Chondrocyte (in vitro differentiated cells): ENCODE data around the gene HDGFL2. TPM values are rescaled to one million over a fixed set of nuclear protein-coding genes. Genes with fewer than 3 reads are reported as not detected.
A peak's percentile ranks its signal among the peaks of the same experiment; 100 is the strongest.

Experiments
- DNase-seq: peaks from one replicate; pipeline ENCODE4 v3.0.0; 2021; ENCODE audit warnings: mixed read lengths, low spot score
- H3K27ac Mint-ChIP-seq: one replicate; pipeline ENCODE4 v1.8.0; 2021; ENCODE audit warnings: mild to moderate bottlenecking, moderate library complexity, mixed read lengths; ENCODE audit not compliant: unreplicated experiment
- H3K27me3 Mint-ChIP-seq: 2 replicates; pipeline ENCODE4 v1.8.0; 2021; ENCODE audit warnings: low read depth, mixed read lengths
- H3K36me3 Mint-ChIP-seq: 2 replicates; pipeline ENCODE4 v1.8.0; 2021; ENCODE audit warnings: low read depth, mixed read lengths
- H3K4me1 Mint-ChIP-seq: 2 replicates; pipeline ENCODE4 v1.8.0; 2021; ENCODE audit warnings: low read depth, mild to moderate bottlenecking, mixed read lengths
- H3K4me3 Mint-ChIP-seq: one replicate; pipeline ENCODE4 v1.8.0; 2021; ENCODE audit warnings: mild to moderate bottlenecking, moderate library complexity, mixed read lengths; ENCODE audit not compliant: unreplicated experiment
- H3K9me3 Mint-ChIP-seq: 2 replicates; pipeline ENCODE4 v1.8.0; 2021; ENCODE audit warnings: low read depth, mixed read lengths
- CTCF ChIP-seq: fragments of 200-600 bp; sonication (generic); IDR thresholded peaks from 2 replicates; pipeline ENCODE4 v1.5.0; 2021; ENCODE audit warnings: antibody characterized with exemption, mild to moderate bottlenecking, moderate library complexity
- total RNA-seq: library from RNA; stranded (reverse); gene quantifications from 3 replicates; pipeline ENCODE4 v1.2.1, GENCODE V29; 2021

Gene HDGFL2
- total RNA-seq, 1 donor from 2014 or later: 50.0 TPM

GRCh38 chr19:4477034-4477801, 5.1 kb downstream of the HDGFL2 start:
- H3K27ac Mint-ChIP-seq: no peak overlapping the region
- H3K27me3 Mint-ChIP-seq: no peaks in the 10 kb centered on the region
- H3K4me1 Mint-ChIP-seq: peaks cover 16% of the 10 kb centered on the region
- TF ChIP-seq CTCF: no peak
- no peaks in the 10 kb centered on the region for H3K9me3 Mint-ChIP-seq
- peaks cover 5% of the 10 kb centered on the region for H3K36me3 Mint-ChIP-seq
- DNase-seq: peak; percentile 58
- no peak overlapping the region for H3K4me3 Mint-ChIP-seq

- Mint-ChIP-seq H3K4me3 (no peak overlapping the region), H3K27ac (no peak overlapping the region), H3K36me3 (peaks cover 11% of the 10 kb centered on the region), H3K27me3 (no peaks in the 10 kb centered on the region), H3K9me3 (no peaks in the 10 kb centered on the region), H3K4me1 (no peaks in the 10 kb centered on the region)
- TF ChIP-seq CTCF: no peak
- DNase-seq: no peak
Observed at GRCh38 chr19:4482721-4483364, 10.7 kb downstream of the HDGFL2 start.

GRCh38 chr19:4483385-4483784, 11.3 kb downstream of the HDGFL2 start:
- H3K27ac Mint-ChIP-seq: peak overlapping the region; percentile 34
- no peaks in the 10 kb centered on the region for H3K9me3 Mint-ChIP-seq
- TF ChIP-seq CTCF: no peak
- DNase-seq: no peak
- H3K27me3 Mint-ChIP-seq: no peaks in the 10 kb centered on the region
- no peaks in the 10 kb centered on the region for H3K4me1 Mint-ChIP-seq
- no peak overlapping the region for H3K4me3 Mint-ChIP-seq
- H3K36me3 Mint-ChIP-seq: peaks cover 11% of the 10 kb centered on the region

- Mint-ChIP-seq H3K4me3 (no peak overlapping the region), H3K9me3 (no peaks in the 10 kb centered on the region), H3K27ac (no peak overlapping the region), H3K4me1 (no peaks in the 10 kb centered on the region), H3K36me3 (peaks cover 19% of the 10 kb centered on the region), H3K27me3 (no peaks in the 10 kb centered on the region)
- TF ChIP-seq CTCF: no peak
- no peak for DNase-seq
Observed at GRCh38 chr19:4487572-4487971, 15.5 kb downstream of the HDGFL2 start.

GRCh38 chr19:4488496-4488895, 16.4 kb downstream of the HDGFL2 start:
- Mint-ChIP-seq H3K9me3 (no peaks in the 10 kb centered on the region), H3K4me3 (no peak overlapping the region), H3K27me3 (no peaks in the 10 kb centered on the region), H3K27ac (no peak overlapping the region), H3K36me3 (peaks cover 16% of the 10 kb centered on the region), H3K4me1 (no peaks in the 10 kb centered on the region)
- TF ChIP-seq CTCF: no peak
- no peak for DNase-seq
